Coronary artery (tissue), 2 donors: ENCODE measurements around the gene HTRA2.
A peak's percentile ranks its signal among the peaks of the same experiment; 100 is the strongest.

Source experiments
- DNase-seq: peaks from one replicate; pipeline ENCODE4 v3.0.0-alpha.2; 2017; ENCODE audit warnings: low spot score
- H3K27ac ChIP-seq, 2 donors: fragments of 200-600 bp; sonication (generic); one replicate each; pipeline ENCODE4 v1.5.1; 2016 to 2019
- H3K4me3 ChIP-seq: fragments of 200-600 bp; sonication (generic); 2 replicates; pipeline ENCODE4 v1.5.1; 2016; ENCODE audit warnings: mild to moderate bottlenecking, moderate library complexity
- CTCF ChIP-seq: fragments of 200-600 bp; sonication (generic); IDR thresholded peaks from one replicate; pipeline ENCODE4 v1.5.1; 2019; ENCODE audit warnings: antibody characterized with exemption

HTRA2 gene

GRCh38 chr2:74576211-74576862 is 46.6 kb downstream of the HTRA2 start:
- DNase-seq, result no peak
- Histone ChIP-seq H3K27ac (peak overlapping the region in 1 of 2 donors; percentile 68), H3K4me3 (no peak overlapping the region)
- TF ChIP-seq CTCF, result no peak

DNA sequence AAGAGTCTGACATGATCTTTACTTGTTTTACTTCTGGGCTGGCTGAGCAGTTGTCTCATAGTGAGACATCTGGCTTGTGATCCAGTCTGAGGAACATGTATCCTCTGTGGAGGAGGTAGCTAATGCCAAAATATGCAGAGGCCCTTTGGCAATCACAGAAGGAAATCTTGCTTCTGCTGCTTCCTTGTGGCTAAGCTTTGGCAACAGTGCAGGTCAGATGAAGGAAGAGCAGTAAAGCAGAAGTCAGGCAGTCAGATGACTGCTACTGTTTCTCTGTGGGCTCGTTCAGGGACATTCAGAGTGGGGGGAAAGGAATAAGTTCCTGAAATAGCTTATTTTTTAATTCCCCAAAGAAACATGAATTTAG is 47.1 kb downstream of the HTRA2 start:
- Histone ChIP-seq H3K4me3 (no peak overlapping the region), H3K27ac (peak overlapping the region in 1 of 2 donors; percentile 70)
- DNase-seq, result peak; percentile 24
- no peak for TF ChIP-seq CTCF

GRCh38 chr2:74577448-74577847 is 47.7 kb downstream of the HTRA2 start:
- no peak for TF ChIP-seq CTCF
- peak overlapping the region in 1 of 2 donors; percentile 70 for H3K27ac ChIP-seq
- DNase-seq, result no peak
- no peak overlapping the region for H3K4me3 ChIP-seq

- peak overlapping the region in 1 of 2 donors; percentile 70 for H3K27ac ChIP-seq
- no peak overlapping the region for H3K4me3 ChIP-seq
- DNase-seq, result no peak
- TF ChIP-seq CTCF, result no peak
Measured at GRCh38 chr2:74578408-74578807, 48.7 kb downstream of the HTRA2 start.

GRCh38 chr2:74581463-74581862 is 51.7 kb downstream of the HTRA2 start:
- no peak overlapping the region for H3K4me3 ChIP-seq
- no peak overlapping the region for H3K27ac ChIP-seq
- no peak for DNase-seq
- no peak for TF ChIP-seq CTCF

- DNase-seq, result no peak
- H3K4me3 ChIP-seq, result no peak overlapping the region
- no peak overlapping the region for H3K27ac ChIP-seq
- TF ChIP-seq CTCF, result no peak
Measured at GRCh38 chr2:74582184-74582583, 52.5 kb downstream of the HTRA2 start.
